NB4 (cell line): ENCODE data around the gene MYO10.

Experiments
- MAX ChIP-seq: IDR thresholded peaks from 2 replicates; pipeline ENCODE4 v1.6.1; 2011; ENCODE audit warnings: low read depth, low read length
- POLR2A ChIP-seq: IDR thresholded peaks from 2 replicates; pipeline ENCODE4 v1.6.1; 2011; ENCODE audit warnings: mild to moderate bottlenecking; ENCODE audit not compliant: insufficient read length; ENCODE audit errors: extremely low read depth
- TF ChIP-seq, protein P1 (sequence below): IDR thresholded peaks from one replicate; pipeline ENCODE4 v1.5.1; 2012; ENCODE audit warnings: low read depth, low read length

- TF ChIP-seq, protein P1, sequence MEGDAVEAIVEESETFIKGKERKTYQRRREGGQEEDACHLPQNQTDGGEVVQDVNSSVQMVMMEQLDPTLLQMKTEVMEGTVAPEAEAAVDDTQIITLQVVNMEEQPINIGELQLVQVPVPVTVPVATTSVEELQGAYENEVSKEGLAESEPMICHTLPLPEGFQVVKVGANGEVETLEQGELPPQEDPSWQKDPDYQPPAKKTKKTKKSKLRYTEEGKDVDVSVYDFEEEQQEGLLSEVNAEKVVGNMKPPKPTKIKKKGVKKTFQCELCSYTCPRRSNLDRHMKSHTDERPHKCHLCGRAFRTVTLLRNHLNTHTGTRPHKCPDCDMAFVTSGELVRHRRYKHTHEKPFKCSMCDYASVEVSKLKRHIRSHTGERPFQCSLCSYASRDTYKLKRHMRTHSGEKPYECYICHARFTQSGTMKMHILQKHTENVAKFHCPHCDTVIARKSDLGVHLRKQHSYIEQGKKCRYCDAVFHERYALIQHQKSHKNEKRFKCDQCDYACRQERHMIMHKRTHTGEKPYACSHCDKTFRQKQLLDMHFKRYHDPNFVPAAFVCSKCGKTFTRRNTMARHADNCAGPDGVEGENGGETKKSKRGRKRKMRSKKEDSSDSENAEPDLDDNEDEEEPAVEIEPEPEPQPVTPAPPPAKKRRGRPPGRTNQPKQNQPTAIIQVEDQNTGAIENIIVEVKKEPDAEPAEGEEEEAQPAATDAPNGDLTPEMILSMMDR = no peak
- TF ChIP-seq POLR2A (no peak), MAX (no peak)
Measured at GRCh38 chr5:16712620-16713019, 223.5 kb downstream of the MYO10 start.
